RWPE1 (cell line): ENCODE results near the gene TRDN.

Experiments
- CTCF ChIA-PET: fragments of 350-600 bp; sonication (Branson Sonifier 250); formaldehyde crosslinking; extraction: SDS; loops from one replicate; lab custom pipeline; 2021; lab: Yijun Ruan, JAX
- POLR2A ChIA-PET: fragments of 400-600 bp; formaldehyde crosslinking; extraction: SDS; loops from one replicate; lab custom pipeline; 2020; ENCODE audit warnings: antibody characterized with exemption; ENCODE audit not compliant: low non-redundant PET; lab: Yijun Ruan, JAX
- DNase-seq: peaks from one replicate; pipeline ENCODE4 v3.0.0; 2012; ENCODE audit warnings: low spot score
- H3K27ac ChIP-seq: fragments of 450-650 bp; 2 replicates; pipeline ENCODE4 v1.5.1; 2017
- TF ChIP-seq, protein P1 (sequence below): fragments of 450-650 bp; conservative IDR thresholded peaks from 2 replicates; pipeline ENCODE4 v1.5.1; 2017; ENCODE audit warnings: low read depth, mild to moderate bottlenecking

Gene TRDN

DNA sequence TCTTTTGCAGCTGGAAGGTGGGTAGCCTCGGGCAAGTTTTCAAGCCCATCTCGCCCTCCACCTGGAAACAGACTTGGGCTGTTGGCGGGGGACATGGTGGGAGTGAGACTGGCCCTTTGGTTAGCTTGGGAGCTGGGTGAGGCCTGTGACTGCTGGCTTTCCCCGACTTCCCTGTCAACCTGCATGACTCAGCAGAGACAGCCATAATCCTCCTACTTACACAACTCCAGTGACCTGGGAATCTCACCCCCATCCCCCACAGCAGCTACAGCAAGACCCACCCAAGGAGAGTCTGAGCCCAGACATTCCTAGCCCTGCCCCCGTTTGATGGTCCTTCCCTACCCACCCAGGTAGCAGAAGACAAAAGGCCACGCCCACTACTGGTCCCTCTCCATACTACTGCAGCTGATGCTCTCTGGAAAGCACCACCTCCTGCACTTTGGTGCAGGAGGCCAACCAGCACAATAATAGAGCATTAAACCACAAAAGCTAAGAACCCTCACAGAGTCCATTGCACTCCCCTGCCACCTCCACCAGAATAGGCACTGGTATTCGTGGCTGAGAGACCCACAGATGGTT lies 188.4 kb downstream of the TRDN start:
- TF ChIP-seq, protein P1, sequence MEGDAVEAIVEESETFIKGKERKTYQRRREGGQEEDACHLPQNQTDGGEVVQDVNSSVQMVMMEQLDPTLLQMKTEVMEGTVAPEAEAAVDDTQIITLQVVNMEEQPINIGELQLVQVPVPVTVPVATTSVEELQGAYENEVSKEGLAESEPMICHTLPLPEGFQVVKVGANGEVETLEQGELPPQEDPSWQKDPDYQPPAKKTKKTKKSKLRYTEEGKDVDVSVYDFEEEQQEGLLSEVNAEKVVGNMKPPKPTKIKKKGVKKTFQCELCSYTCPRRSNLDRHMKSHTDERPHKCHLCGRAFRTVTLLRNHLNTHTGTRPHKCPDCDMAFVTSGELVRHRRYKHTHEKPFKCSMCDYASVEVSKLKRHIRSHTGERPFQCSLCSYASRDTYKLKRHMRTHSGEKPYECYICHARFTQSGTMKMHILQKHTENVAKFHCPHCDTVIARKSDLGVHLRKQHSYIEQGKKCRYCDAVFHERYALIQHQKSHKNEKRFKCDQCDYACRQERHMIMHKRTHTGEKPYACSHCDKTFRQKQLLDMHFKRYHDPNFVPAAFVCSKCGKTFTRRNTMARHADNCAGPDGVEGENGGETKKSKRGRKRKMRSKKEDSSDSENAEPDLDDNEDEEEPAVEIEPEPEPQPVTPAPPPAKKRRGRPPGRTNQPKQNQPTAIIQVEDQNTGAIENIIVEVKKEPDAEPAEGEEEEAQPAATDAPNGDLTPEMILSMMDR, result no peak
- POLR2A ChIA-PET, result no interaction called here
- CTCF ChIA-PET, result no interaction called here
- no peak overlapping the region for H3K27ac ChIP-seq
- no peak for DNase-seq

GRCh38 chr6:123447315-123447937 lies 189.3 kb downstream of the TRDN start:
- TF ChIP-seq, protein P1, result no peak
- no peak for DNase-seq
- ChIA-PET POLR2A (no interaction called here), CTCF (interaction anchor here (0.6 kb wide), 1 partner anchor 448 kb away, joined by 4 read pairs; no protein-coding TSS in a partner anchor)
- H3K27ac ChIP-seq, result no peak overlapping the region

DNA sequence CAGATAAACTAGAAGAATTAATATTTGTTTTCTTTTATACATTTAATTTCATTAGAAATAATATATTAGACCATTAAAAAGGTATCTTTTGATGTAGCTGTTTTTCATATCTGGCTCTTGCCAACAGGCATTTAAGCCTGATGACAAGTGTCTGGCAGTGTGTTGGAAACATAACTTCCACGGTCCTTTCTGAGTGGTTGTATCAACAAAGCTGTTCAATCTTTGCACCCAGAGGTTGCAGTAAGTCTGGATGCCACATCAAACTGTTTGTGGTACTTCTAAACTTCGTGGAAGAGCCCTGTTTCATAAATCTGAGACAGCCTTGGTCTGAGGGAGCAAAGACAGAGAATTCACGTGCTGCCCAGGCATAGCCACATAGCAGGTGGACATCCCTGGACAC lies 197.4 kb downstream of the TRDN start:
- no peak for DNase-seq
- no peak overlapping the region for H3K27ac ChIP-seq
- TF ChIP-seq, protein P1, result no peak
- POLR2A ChIA-PET, result no interaction called here
- CTCF ChIA-PET, result interaction anchor here (0.7 to 1.0 kb wide), 2 partner anchors 15 to 46 kb away, joined by 4 read pairs; no protein-coding TSS in a partner anchor

DNA sequence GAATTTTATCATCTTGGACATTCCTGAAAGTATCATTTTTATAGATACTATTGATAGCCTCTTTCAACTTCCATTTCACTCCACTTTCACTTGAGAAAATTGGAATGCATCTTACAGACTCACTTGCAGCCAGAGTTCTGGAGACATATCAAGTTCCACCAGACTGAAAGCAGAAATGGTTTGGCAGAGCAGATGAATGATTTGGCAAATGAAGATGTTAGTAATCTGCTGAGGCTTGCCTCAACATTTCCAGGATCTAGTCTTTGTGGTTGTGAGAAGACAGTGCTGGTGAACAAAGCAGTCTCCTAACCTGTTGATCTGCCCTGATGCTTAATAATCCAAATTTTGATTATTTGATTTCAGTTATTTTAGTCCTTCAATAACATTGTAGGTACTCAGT lies 202.6 kb downstream of the TRDN start:
- CTCF ChIA-PET, result no interaction called here
- TF ChIP-seq, protein P1, result no peak
- DNase-seq, result no peak
- H3K27ac ChIP-seq, result no peak overlapping the region
- POLR2A ChIA-PET, result no interaction called here

DNA sequence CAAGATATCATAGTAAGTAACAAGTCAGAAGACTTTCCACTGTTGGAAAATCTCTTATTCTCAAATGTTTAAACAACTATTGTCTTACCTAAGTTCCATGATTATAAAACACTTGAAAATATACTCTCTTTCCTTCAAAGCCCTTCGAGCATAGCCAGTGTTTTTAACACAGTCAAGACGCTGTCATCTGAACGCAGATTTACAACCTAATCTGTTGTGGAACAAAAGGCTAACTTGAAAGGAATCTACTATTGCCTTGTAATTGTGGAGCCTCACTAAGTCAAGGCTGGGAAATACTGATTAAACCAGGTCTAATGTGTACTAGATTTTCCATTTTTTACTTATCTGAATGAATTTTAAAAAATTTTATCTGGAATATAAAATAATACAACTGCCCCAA lies 205.8 kb downstream of the TRDN start:
- ChIA-PET CTCF (no interaction called here), POLR2A (no interaction called here)
- TF ChIP-seq, protein P1, result no peak
- H3K27ac ChIP-seq, result no peak overlapping the region
- DNase-seq, result no peak

DNA sequence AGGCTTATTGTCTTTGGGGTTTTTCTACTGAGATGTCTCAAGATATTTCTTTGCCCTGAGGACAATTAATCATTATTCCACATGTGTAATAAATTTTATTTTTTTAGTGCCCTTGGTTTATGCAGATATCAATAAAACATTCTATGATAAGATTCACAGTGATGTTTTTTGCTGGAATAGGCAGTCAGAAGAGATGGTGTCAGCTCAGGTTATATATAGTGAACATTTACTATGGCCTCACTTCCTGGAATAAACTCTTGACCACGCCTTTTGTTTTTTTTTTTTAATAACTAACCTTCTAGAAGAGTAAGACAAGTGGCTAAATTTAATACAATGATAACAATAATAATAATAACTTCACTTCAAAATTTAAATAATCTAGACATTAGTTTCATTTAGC lies 209.7 kb downstream of the TRDN start:
- ChIA-PET POLR2A (no interaction called here), CTCF (no interaction called here)
- TF ChIP-seq, protein P1, result no peak
- DNase-seq, result no peak
- H3K27ac ChIP-seq, result no peak overlapping the region
